A549 (cell line): ENCODE results near the gene PTPRJ. TPM values are rescaled to one million over a fixed set of nuclear protein-coding genes. Genes with fewer than 3 reads are reported as not detected.

Experiments
- ATAC-seq, 2 experiments: fragments of 200-7000 bp in 1 of 2; fragments of >200 bp in 1 of 2; cut with Nextera tagmentation in 1 of 2; cut with Tn5 transposase in 1 of 2; 3 replicates each; pipeline versions ENCODE4 v1.8.0 to v1.9.1; 2018 to 2020; ENCODE audit warnings: mild to moderate bottlenecking in 1 of 2, moderate library complexity in 1 of 2
- CTCF ChIA-PET: fragments of 300-600 bp; sonication (Branson Sonifier 250); formaldehyde crosslinking; extraction: SDS; loops from one replicate; lab custom pipeline; 2021; ENCODE audit warnings: antibody characterized with exemption, inconsistent platforms; lab: Yijun Ruan, JAX
- POLR2A ChIA-PET: fragments of 350-600 bp; formaldehyde crosslinking; extraction: SDS; loops from one replicate; lab custom pipeline; 2021; ENCODE audit warnings: antibody characterized with exemption, inconsistent platforms; lab: Yijun Ruan, JAX
- DNase-seq, 2 experiments: peaks; one replicate each; pipeline versions ENCODE4 v3.0.0 to v3.0.0-alpha.2; 2011 to 2016; ENCODE audit warnings: low read depth in 1 of 2, low spot score in 1 of 2
- FAIRE-seq: peaks from 2 replicates; lab custom pipeline; 2011; peaks lifted over from hg19 to GRCh38; lab: Jason Lieb, UNC
- H3K27ac ChIP-seq, 2 experiments: fragments of >200 bp; sonication (Bioruptor Twin); formaldehyde crosslinking; 3 replicates each; pipeline ENCODE4 v1.5.1; 2016 to 2017
- H3K4me1 ChIP-seq: fragments of >200 bp; sonication (Bioruptor Twin); formaldehyde crosslinking; 3 replicates; pipeline ENCODE4 v1.6.1; 2016
- H3K4me2 ChIP-seq: fragments of >200 bp; sonication (Bioruptor Twin); formaldehyde crosslinking; 3 replicates; pipeline ENCODE4 v1.6.1; 2016
- H3K4me3 ChIP-seq: fragments of >200 bp; sonication (Bioruptor Twin); formaldehyde crosslinking; 3 replicates; pipeline ENCODE4 v1.5.1; 2016
- H3K9me3 ChIP-seq: fragments of >200 bp; sonication (Bioruptor Twin); formaldehyde crosslinking; 3 replicates; pipeline ENCODE4 v1.6.1; 2016
- CBX2 ChIP-seq: fragments of 200-600 bp; sonication (generic); IDR thresholded peaks from 2 replicates; pipeline ENCODE4 v1.6.1; 2016; ENCODE audit warnings: low read depth, mild to moderate bottlenecking, borderline replicate concordance
- CEBPB ChIP-seq, 2 experiments: fragments of >200 bp in 1 of 2; sonication (Bioruptor Twin) in 1 of 2; formaldehyde crosslinking in 1 of 2; IDR thresholded peaks; 2 replicates each; pipeline ENCODE4 v1.6.1; 2012 to 2016
- CHD2 ChIP-seq: fragments of 150-350 bp; IDR thresholded peaks from 2 replicates; pipeline ENCODE4 v1.6.1; 2014; ENCODE audit warnings: low read length; ENCODE audit not compliant: partially characterized antibody
- EHF ChIP-seq: fragments of 250-450 bp; sonication (Bioruptor Pico); IDR thresholded peaks from 2 replicates; pipeline ENCODE4 v1.5.0; 2020; ENCODE audit warnings: mild to moderate bottlenecking
- EHMT2 ChIP-seq: fragments of 200-600 bp; sonication (generic); IDR thresholded peaks from 2 replicates; pipeline ENCODE4 v1.6.1; 2016; ENCODE audit warnings: antibody characterized with exemption, low read depth, mild to moderate bottlenecking, moderate library complexity
- EP300 ChIP-seq, 2 experiments: fragments of >200 bp; sonication (Bioruptor Twin); formaldehyde crosslinking; IDR thresholded peaks; 2 replicates in 1 of 2; 3 replicates in 1 of 2; pipeline ENCODE4 v1.6.1; 2016 to 2017
- FOSB ChIP-seq: fragments of 250-450 bp; sonication (Bioruptor Pico); IDR thresholded peaks from 2 replicates; pipeline ENCODE4 v1.5.0; 2020; ENCODE audit warnings: mild to moderate bottlenecking, moderate library complexity
- FOSL2 ChIP-seq, 2 experiments: fragments of 450-650 bp in 1 of 2; fragments of >200 bp in 1 of 2; sonication (Bioruptor Twin) in 1 of 2; formaldehyde crosslinking; IDR thresholded peaks; 2 replicates each; pipeline versions ENCODE4 v1.5.0 to v1.6.1; 2016 to 2020; ENCODE audit warnings: mild to moderate bottlenecking in 1 of 2, moderate library complexity in 1 of 2
- FOXS1 ChIP-seq: fragments of 250-450 bp; sonication (Bioruptor Pico); IDR thresholded peaks from 2 replicates; pipeline ENCODE4 v1.5.0; 2020; ENCODE audit warnings: mild to moderate bottlenecking, moderate library complexity
- HEYL ChIP-seq: fragments of 250-450 bp; sonication (Bioruptor Pico); IDR thresholded peaks from 2 replicates; pipeline ENCODE4 v1.8.0; 2021; ENCODE audit warnings: mild to moderate bottlenecking, moderate library complexity
- HMGXB4 ChIP-seq: fragments of 250-450 bp; sonication (Bioruptor Pico); IDR thresholded peaks from 2 replicates; pipeline ENCODE4 v1.5.0; 2021; ENCODE audit warnings: mild to moderate bottlenecking, moderate library complexity, borderline replicate concordance
- KDM5A ChIP-seq: fragments of 200-600 bp; sonication (generic); IDR thresholded peaks from 2 replicates; pipeline ENCODE4 v1.6.1; 2016; ENCODE audit warnings: antibody characterized with exemption, mild to moderate bottlenecking
- NR3C1 ChIP-seq: fragments of >200 bp; sonication (Bioruptor Twin); formaldehyde crosslinking; IDR thresholded peaks from 3 replicates; pipeline ENCODE4 v1.6.1; 2017
- PBX3 ChIP-seq: IDR thresholded peaks from 2 replicates; pipeline ENCODE4 v1.6.1; 2012
- REST ChIP-seq: fragments of 200-600 bp; sonication (generic); IDR thresholded peaks from 2 replicates; pipeline ENCODE4 v1.6.1; 2016; ENCODE audit warnings: antibody characterized with exemption, mild to moderate bottlenecking, moderate library complexity
- WGBS: methylation state at CpG from one replicate; pipeline ENCODE4 v1.1.6; 2017; ENCODE audit errors: missing lambda C conversion rate; 5-methylcytosine and 5-hydroxymethylcytosine counted together
- polyA plus RNA-seq, 4 experiments: library from polyadenylated mRNA; depleted of rRNA in 3 of 4; stranded (reverse); fragments of >200 nt; fragmentation: RNase III in 1 of 4; extraction: RNeasy Plus Mini Kit Qiagen cat#74134 plus additional on column Dnase treatment in 1 of 4; gene quantifications; 2 replicates in 3 of 4; 3 replicates in 1 of 4; pipeline ENCODE4 v1.2.3, GENCODE V29; 2011 to 2017

PTPRJ gene
- polyA plus RNA-seq, 2 of the 4 experiments (the other 2 are of a cell fraction): 30.3 to 50.5 TPM

- Histone ChIP-seq H3K4me1 (peaks cover 94% of the 10 kb centered on the region), H3K9me3 (no peaks in the 10 kb centered on the region), H3K4me2 (no peak overlapping the region), H3K4me3 (no peak overlapping the region), H3K27ac (peak overlapping the region; percentile 12 to 77; a peak in 3 of 6 replicates)
- FAIRE-seq: no peak
- no peak for DNase-seq
- no peak for TF ChIP-seq FOSB (CRISPR knock-in tag)
- TF ChIP-seq EP300 (IDR thresholded peaks at IDR 0.05): no peak
- no peak for TF ChIP-seq FOXS1
- TF ChIP-seq CEBPB (IDR thresholded peaks at IDR 0.05): no peak
- TF ChIP-seq CBX2: no peak
- no peak for TF ChIP-seq KDM5A
- TF ChIP-seq FOSL2 (IDR thresholded peaks at IDR 0.05): no peak
- TF ChIP-seq FOSL2 (CRISPR knock-in tag; IDR thresholded peaks at IDR 0.05): no peak
- TF ChIP-seq HMGXB4 (CRISPR knock-in tag): no peak
- no peak for TF ChIP-seq NR3C1
- no peak for TF ChIP-seq HEYL (CRISPR knock-in tag)
- no peak for TF ChIP-seq CHD2
- CTCF ChIA-PET: interaction anchor here (0.7 to 1.2 kb wide), 5 partner anchors 9 to 1959 kb away, joined by 3 to 4 read pairs (median 3); no protein-coding TSS in a partner anchor
- POLR2A ChIA-PET: no interaction called here
- ATAC-seq: no peak
- 86% methylated on average over 3 of the region's 3 CpGs for WGBS
Observed at GRCh38 chr11:48011102-48011797, 30.9 kb downstream of the PTPRJ start.

- ATAC-seq: no peak
- no peak for FAIRE-seq
- 92% methylated on average over 9 of the region's 9 CpGs for WGBS
- Histone ChIP-seq H3K9me3 (no peaks in the 10 kb centered on the region), H3K4me2 (0 out of 3 replicates have a peak overlapping the region, but pooled peaks have one; percentile 72), H3K27ac (peak overlapping the region; percentile 7 to 77; a peak in 4 of 6 replicates), H3K4me1 (peaks cover 94% of the 10 kb centered on the region), H3K4me3 (no peak overlapping the region)
- no peak for DNase-seq
- ChIA-PET CTCF (interaction anchor here (0.7 to 1.1 kb wide), 3 partner anchors 11 to 18 kb away, joined by 3 read pairs; no protein-coding TSS in a partner anchor), POLR2A (no interaction called here)
- TF ChIP-seq EHMT2 (no peak), PBX3 (no peak), FOSL2 (IDR thresholded peaks at IDR 0.05) (no peak), FOSL2 (CRISPR knock-in tag; IDR thresholded peaks at IDR 0.05) (no peak), REST (no peak), FOSB (CRISPR knock-in tag) (no peak), EHF (CRISPR knock-in tag) (no peak)
Observed at GRCh38 chr11:48011798-48012391, 31.5 kb downstream of the PTPRJ start.
